Upper lobe of left lung (tissue), 6 donors: Measurements from ENCODE around the gene CMTR1. TPM values are rescaled to one million over a fixed set of nuclear protein-coding genes. Genes with fewer than 3 reads are reported as not detected.

Source experiments
- ATAC-seq, 2 donors: fragments of 200-7000 bp; cut with Tn5 transposase; one replicate each; pipeline ENCODE4 v1.9.1; 2022; ENCODE audit warnings: mild to moderate bottlenecking in 2 of 2, moderate library complexity in 2 of 2; ENCODE audit not compliant: low FRiP score in 2 of 2
- DNase-seq, 2 donors: peaks; one replicate each; pipeline ENCODE4 v3.0.0-alpha.2; 2019 to 2020
- H3K27ac ChIP-seq, 4 donors: fragments of 200-600 bp; sonication (generic); one replicate each; pipeline ENCODE4 v1.5.1; 2016 to 2019
- H3K27me3 ChIP-seq, 4 donors: fragments of 200-600 bp; sonication (generic); one replicate each; pipeline ENCODE4 v1.5.1; 2017 to 2019
- H3K36me3 ChIP-seq, 4 donors: fragments of 200-600 bp; sonication (generic); one replicate each; pipeline ENCODE4 v1.5.1; 2016 to 2019
- H3K4me1 ChIP-seq, 4 donors: fragments of 200-600 bp; sonication (generic); one replicate each; pipeline ENCODE4 v1.5.1; 2018 to 2019
- H3K4me3 ChIP-seq, 4 donors: fragments of 200-600 bp; sonication (generic); one replicate each; pipeline ENCODE4 v1.5.1; 2017 to 2019; ENCODE audit warnings: mild to moderate bottlenecking in 2 of 4, moderate library complexity in 1 of 4
- H3K9me3 ChIP-seq, 4 donors: fragments of 200-600 bp; sonication (generic); one replicate each; pipeline ENCODE4 v1.5.1; 2018 to 2019
- EP300 ChIP-seq, 4 donors: sonication (generic); formaldehyde crosslinking; IDR thresholded peaks; one replicate each; pipeline ENCODE4 v1.5.1; 2017; ENCODE audit warnings: antibody characterized with exemption in 4 of 4, control low read depth in 2 of 4
- POLR2A ChIP-seq, 4 donors: fragments of 450-650 bp; IDR thresholded peaks; one replicate each; pipeline ENCODE4 v1.5.1; 2016 to 2017; ENCODE audit warnings: antibody characterized with exemption in 4 of 4, mild to moderate bottlenecking in 2 of 4
- POLR2AphosphoS5 ChIP-seq, 2 donors: sonication (generic); formaldehyde crosslinking; IDR thresholded peaks; one replicate each; pipeline ENCODE4 v1.5.1; 2017; ENCODE audit warnings: antibody characterized with exemption in 2 of 2
- WGBS, 2 donors: methylation state at CpG; one replicate each; pipeline ENCODE4 v1.1.5; 2017 to 2018; 5-methylcytosine and 5-hydroxymethylcytosine counted together
- total RNA-seq, 6 donors: library from RNA; depleted of rRNA in 4 of 6; stranded (reverse); fragments of >200 nt in 4 of 6; gene quantifications; one replicate each; pipeline versions ENCODE4 v1.1.0 to v1.2.1, GENCODE V29; 2016 to 2021
- TF ChIP-seq, protein P1 (sequence below), 6 experiments: fragments of 450-650 bp in 4 of 6; fragments of 200-600 bp in 2 of 6; sonication (generic) in 2 of 6; IDR thresholded peaks; one replicate each; pipeline ENCODE4 v1.5.1; 2016 to 2019; ENCODE audit warnings: antibody characterized with exemption in 6 of 6
- donor health status: DM: no; HTN: no; CAD: no; lungs with moderate emphysema.
- donor health status: DM: no; HTN: yes; CAD: no; lungs with severe emphysema.

The CMTR1 gene
- total RNA-seq, 6 donors from 2014 or later: 34.5 to 80.7 (median 38.1) TPM

- no peaks in the 10 kb centered on the region for H3K27me3 ChIP-seq
- no peak for ATAC-seq
- H3K9me3 ChIP-seq: no peaks in the 10 kb centered on the region
- no peaks in the 10 kb centered on the region for H3K4me1 ChIP-seq
- 74 to 98% methylated on average over 2 of the region's 2 CpGs for WGBS, 2 donors
- TF ChIP-seq POLR2A (IDR thresholded peaks at IDR 0.05) (no peak), EP300 (IDR thresholded peaks at IDR 0.05) (no peak), POLR2AphosphoS5 (IDR thresholded peaks at IDR 0.05) (no peak)
- TF ChIP-seq, protein P1, sequence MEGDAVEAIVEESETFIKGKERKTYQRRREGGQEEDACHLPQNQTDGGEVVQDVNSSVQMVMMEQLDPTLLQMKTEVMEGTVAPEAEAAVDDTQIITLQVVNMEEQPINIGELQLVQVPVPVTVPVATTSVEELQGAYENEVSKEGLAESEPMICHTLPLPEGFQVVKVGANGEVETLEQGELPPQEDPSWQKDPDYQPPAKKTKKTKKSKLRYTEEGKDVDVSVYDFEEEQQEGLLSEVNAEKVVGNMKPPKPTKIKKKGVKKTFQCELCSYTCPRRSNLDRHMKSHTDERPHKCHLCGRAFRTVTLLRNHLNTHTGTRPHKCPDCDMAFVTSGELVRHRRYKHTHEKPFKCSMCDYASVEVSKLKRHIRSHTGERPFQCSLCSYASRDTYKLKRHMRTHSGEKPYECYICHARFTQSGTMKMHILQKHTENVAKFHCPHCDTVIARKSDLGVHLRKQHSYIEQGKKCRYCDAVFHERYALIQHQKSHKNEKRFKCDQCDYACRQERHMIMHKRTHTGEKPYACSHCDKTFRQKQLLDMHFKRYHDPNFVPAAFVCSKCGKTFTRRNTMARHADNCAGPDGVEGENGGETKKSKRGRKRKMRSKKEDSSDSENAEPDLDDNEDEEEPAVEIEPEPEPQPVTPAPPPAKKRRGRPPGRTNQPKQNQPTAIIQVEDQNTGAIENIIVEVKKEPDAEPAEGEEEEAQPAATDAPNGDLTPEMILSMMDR (IDR thresholded peaks at IDR 0.05): no peak
- H3K27ac ChIP-seq: no peak overlapping the region
- H3K4me3 ChIP-seq: no peak overlapping the region
- no peak for DNase-seq
- no peaks in the 10 kb centered on the region for H3K36me3 ChIP-seq
Observed at GRCh38 chr6:37417393-37417792, 15.6 kb upstream of the CMTR1 start.

- DNase-seq: no peak
- Histone ChIP-seq H3K27ac (no peak overlapping the region), H3K27me3 (no peaks in the 10 kb centered on the region), H3K36me3 (no peaks in the 10 kb centered on the region), H3K4me3 (no peak overlapping the region), H3K4me1 (no peaks in the 10 kb centered on the region), H3K9me3 (no peaks in the 10 kb centered on the region)
- no peak for ATAC-seq
- TF ChIP-seq POLR2A (IDR thresholded peaks at IDR 0.05): no peak
- TF ChIP-seq, protein P1 (IDR thresholded peaks at IDR 0.05): no peak
- TF ChIP-seq POLR2AphosphoS5 (IDR thresholded peaks at IDR 0.05): no peak
- no peak for TF ChIP-seq EP300 (IDR thresholded peaks at IDR 0.05)
- WGBS, 2 donors: 76 to 80% methylated on average over 5 of the region's 5 CpGs
Observed at GRCh38 chr6:37418722-37419121, 14.3 kb upstream of the CMTR1 start.

DNA sequence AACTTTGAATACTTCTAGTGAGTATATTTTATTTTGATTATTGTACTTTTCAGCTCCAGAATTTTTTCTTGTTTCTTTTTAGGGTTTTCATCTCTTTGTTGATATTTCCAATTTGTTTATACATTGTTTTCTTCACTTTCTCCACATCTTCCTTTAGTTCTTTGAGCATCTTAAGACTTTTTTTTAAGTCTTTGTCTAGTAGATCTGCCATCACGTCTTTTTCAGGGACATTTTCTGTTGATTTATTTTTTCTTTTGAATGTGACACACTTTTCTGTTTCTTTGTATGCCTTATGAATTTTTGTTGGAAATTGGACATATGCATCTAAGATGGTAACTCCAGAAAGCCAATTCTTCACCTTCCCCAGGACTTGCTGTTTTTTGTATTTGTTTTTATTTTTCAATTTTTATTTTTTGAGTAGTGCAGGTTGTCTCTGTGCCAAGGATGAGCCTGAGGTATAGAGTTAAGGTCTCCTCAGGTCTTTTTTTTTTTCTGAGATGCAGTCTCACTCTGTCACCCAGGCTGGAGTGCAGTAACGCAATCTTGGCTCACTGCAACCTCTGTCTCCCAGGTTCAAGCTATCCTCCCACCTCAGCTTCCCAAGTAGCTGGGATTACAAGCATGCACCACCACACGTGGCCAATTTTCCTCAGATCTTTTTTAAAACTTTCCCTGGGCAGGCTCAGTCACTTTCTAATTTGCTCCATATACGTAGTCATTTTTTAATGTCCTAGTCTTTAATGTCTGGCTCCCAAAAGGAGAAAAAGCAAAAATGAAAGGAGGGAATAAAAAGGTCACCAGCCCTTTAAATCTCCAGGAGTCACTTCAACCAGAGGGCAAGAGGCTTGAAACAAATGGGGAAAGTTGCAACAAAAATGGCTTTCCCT lies 6.7 kb upstream of the CMTR1 start:
- DNase-seq (no peak), ATAC-seq (no peak)
- 79 to 87% methylated on average over 4 of the region's 4 CpGs for WGBS, 2 donors
- Histone ChIP-seq H3K36me3 (no peaks in the 10 kb centered on the region), H3K27me3 (no peaks in the 10 kb centered on the region), H3K4me1 (no peaks in the 10 kb centered on the region), H3K4me3 (no peak overlapping the region), H3K9me3 (no peaks in the 10 kb centered on the region), H3K27ac (no peak overlapping the region)
- TF ChIP-seq, protein P1 (IDR thresholded peaks at IDR 0.05): no peak
- TF ChIP-seq POLR2AphosphoS5 (IDR thresholded peaks at IDR 0.05) (no peak), POLR2A (IDR thresholded peaks at IDR 0.05) (no peak), EP300 (IDR thresholded peaks at IDR 0.05) (no peak)

DNA sequence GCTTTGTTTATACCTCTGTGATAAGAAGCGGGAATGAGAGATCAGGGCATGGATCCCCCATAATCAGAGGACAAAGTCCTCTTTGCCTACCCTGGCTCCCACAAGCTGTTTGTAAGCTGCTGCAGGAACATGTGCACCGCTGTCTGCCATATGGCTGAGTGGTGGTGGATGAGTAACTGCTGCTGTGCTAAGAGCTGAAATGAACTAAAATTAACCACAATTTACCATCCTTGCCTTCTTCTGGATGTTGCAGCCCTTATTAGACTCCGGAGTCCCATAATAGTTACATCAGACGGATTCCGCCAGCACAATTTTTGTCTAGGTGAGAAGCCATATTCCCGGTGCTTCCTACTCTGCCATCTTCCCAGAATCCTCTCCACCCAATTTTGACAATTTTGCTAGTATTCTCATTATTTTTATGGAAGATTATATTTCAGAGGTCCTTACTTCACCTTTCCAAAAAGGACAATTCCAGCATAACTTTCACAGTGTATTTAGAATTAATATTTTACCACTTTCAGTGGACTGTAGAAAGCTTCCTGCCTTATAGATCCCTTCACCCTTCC lies 6.0 kb upstream of the CMTR1 start:
- TF ChIP-seq EP300 (IDR thresholded peaks at IDR 0.05): no peak
- TF ChIP-seq, protein P1 (IDR thresholded peaks at IDR 0.05): no peak
- no peak for TF ChIP-seq POLR2A (IDR thresholded peaks at IDR 0.05)
- TF ChIP-seq POLR2AphosphoS5 (IDR thresholded peaks at IDR 0.05): no peak
- Histone ChIP-seq H3K36me3 (no peaks in the 10 kb centered on the region), H3K9me3 (no peaks in the 10 kb centered on the region), H3K27ac (no peak overlapping the region), H3K4me1 (no peaks in the 10 kb centered on the region), H3K4me3 (no peak overlapping the region), H3K27me3 (no peaks in the 10 kb centered on the region)
- WGBS, 2 donors: 87 to 89% methylated on average over 6 of the region's 6 CpGs
- DNase-seq: no peak
- no peak for ATAC-seq
